HepG2 (cell line): ENCODE results near the gene MOV10L1. TPM values are rescaled to one million over a fixed set of nuclear protein-coding genes. Genes with fewer than 3 reads are reported as not detected.

Source experiments
- ARNT2 ChIP-seq: sonication (generic); formaldehyde crosslinking; IDR thresholded peaks from 2 replicates; pipeline ENCODE4 v1.8.0; 2022; ENCODE audit warnings: mild to moderate bottlenecking, low read depth, missing genetic modification reagents, moderate library complexity
- CBX2 ChIP-seq, 2 experiments: fragments of 200-600 bp in 1 of 2; sonication (generic); formaldehyde crosslinking in 1 of 2; IDR thresholded peaks; 2 replicates each; pipeline versions ENCODE4 v1.7.0 to v1.8.1; 2018 to 2022; ENCODE audit warnings: low read depth in 2 of 2, low read length in 1 of 2, mild to moderate bottlenecking in 1 of 2, missing genetic modification reagents in 1 of 2
- CHD4 ChIP-seq: fragments of 200-600 bp; sonication (generic); IDR thresholded peaks from 2 replicates; pipeline ENCODE4 v1.7.0; 2017; ENCODE audit warnings: mild to moderate bottlenecking, low read length, borderline replicate concordance
- MAFK ChIP-seq, 2 experiments: IDR thresholded peaks in 1 of 2; conservative IDR thresholded peaks in 1 of 2; 2 replicates each; pipeline ENCODE4 v1.6.1; 2011; ENCODE audit warnings: improper control_type of control experiment in 2 of 2, low read length in 2 of 2
- MTA1 ChIP-seq: sonication (generic); formaldehyde crosslinking; IDR thresholded peaks from 2 replicates; pipeline ENCODE4 v1.4.0; 2020; ENCODE audit warnings: missing genetic modification reagents, mild to moderate bottlenecking, borderline replicate concordance
- PITX1 ChIP-seq: sonication (generic); formaldehyde crosslinking; IDR thresholded peaks from 2 replicates; pipeline ENCODE4 v1.5.1; 2020; ENCODE audit warnings: mild to moderate bottlenecking, missing genetic modification reagents
- RBFOX2 ChIP-seq: fragments of 200-400 bp; formaldehyde crosslinking; IDR thresholded peaks from 2 replicates; pipeline ENCODE4 v1.6.1; 2017; ENCODE audit warnings: low read depth, mild to moderate bottlenecking, low read length
- RNF2 ChIP-seq: fragments of 450-650 bp; conservative IDR thresholded peaks from 2 replicates; pipeline ENCODE4 v1.6.1; 2016; ENCODE audit warnings: low read depth
- ZNF101 ChIP-seq: sonication (generic); formaldehyde crosslinking; IDR thresholded peaks from 2 replicates; pipeline ENCODE4 v1.4.0; 2020; ENCODE audit warnings: mild to moderate bottlenecking, low read depth, missing genetic modification reagents, borderline replicate concordance
- ZNF230 ChIP-seq: sonication (generic); formaldehyde crosslinking; IDR thresholded peaks from 2 replicates; pipeline ENCODE4 v1.4.0; 2020; ENCODE audit warnings: mild to moderate bottlenecking, missing genetic modification reagents
- ZNF619 ChIP-seq: sonication (generic); formaldehyde crosslinking; IDR thresholded peaks from 2 replicates; pipeline ENCODE4 v1.4.0; 2020; ENCODE audit warnings: mild to moderate bottlenecking, missing genetic modification reagents
- ZNF878 ChIP-seq: sonication (generic); formaldehyde crosslinking; IDR thresholded peaks from 2 replicates; pipeline ENCODE4 v1.8.1; 2023; ENCODE audit warnings: mild to moderate bottlenecking, missing genetic modification reagents, moderate library complexity
- polyA plus RNA-seq, 8 experiments: library from polyadenylated mRNA; depleted of rRNA in 3 of 8; stranded (reverse) in 7 of 8; unstranded in 1 of 8; fragments of >200 nt; fragmentation: Illumina TruSeq in 4 of 8; extraction: Trizol in 4 of 8; gene quantifications; 2 replicates each; pipeline versions ENCODE4 v1.2.1 to v1.2.3, GENCODE V29; 2011 to 2016; ENCODE audit warnings: low read depth in 4 of 8, missing spikeins in 1 of 8, mixed read lengths in 1 of 8; ENCODE audit not compliant: insufficient read depth in 1 of 8
- total RNA-seq, 5 experiments: library from RNA; depleted of rRNA; stranded (reverse); fragments of >200 nt; fragmentation: Illumina TruSeq; extraction: Trizol; gene quantifications; 2 replicates each; pipeline ENCODE4 v1.2.3, GENCODE V29; 2016; ENCODE audit warnings: low read depth in 1 of 5
- TF ChIP-seq, protein P1 (sequence below): sonication (generic); formaldehyde crosslinking; IDR thresholded peaks from 2 replicates; pipeline ENCODE4 v1.5.0; 2020; ENCODE audit warnings: mild to moderate bottlenecking, missing genetic modification reagents, borderline replicate concordance
- TF ChIP-seq, protein P2 (sequence below): sonication (generic); formaldehyde crosslinking; conservative IDR thresholded peaks from 2 replicates; pipeline ENCODE4 v1.8.0; 2022; ENCODE audit warnings: mild to moderate bottlenecking, moderate library complexity, missing genetic modification reagents
- TF ChIP-seq, protein P3 (sequence below): sonication (generic); formaldehyde crosslinking; IDR thresholded peaks from 2 replicates; pipeline ENCODE4 v1.5.0; 2020; ENCODE audit warnings: mild to moderate bottlenecking, missing genetic modification reagents
- TF ChIP-seq, protein P4 (sequence below): sonication (generic); formaldehyde crosslinking; IDR thresholded peaks from 2 replicates; pipeline ENCODE4 v1.8.1; 2023; ENCODE audit warnings: mild to moderate bottlenecking, missing genetic modification reagents

MOV10L1 gene
- total and polyA plus RNA-seq, 2 of the 13 experiments (the other 11 are each of a cell fraction or from before 2014, with no cell fraction given) = 0.11 to 0.12 TPM

DNA sequence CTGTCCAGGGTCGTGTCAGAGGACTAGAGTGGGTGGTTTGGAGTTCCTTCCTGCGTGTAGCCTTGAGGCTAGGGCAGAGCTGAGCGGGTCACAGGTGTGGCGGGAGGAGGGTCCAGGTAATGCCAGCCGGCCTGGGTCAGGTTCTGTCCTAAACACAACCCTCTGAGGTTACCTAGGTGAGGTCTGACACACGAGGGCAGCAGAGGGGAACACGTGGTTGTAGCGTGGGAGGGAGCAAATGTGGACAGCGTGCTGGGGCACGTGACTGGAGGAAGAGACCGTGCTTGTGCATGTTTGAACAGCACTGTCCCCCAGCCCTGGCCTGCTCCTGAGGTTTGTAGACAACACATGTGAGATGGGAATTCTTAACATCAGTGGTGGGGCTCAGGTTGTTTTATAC lies 13.1 kb downstream of the MOV10L1 start (continued):
- TF ChIP-seq, protein P1, sequence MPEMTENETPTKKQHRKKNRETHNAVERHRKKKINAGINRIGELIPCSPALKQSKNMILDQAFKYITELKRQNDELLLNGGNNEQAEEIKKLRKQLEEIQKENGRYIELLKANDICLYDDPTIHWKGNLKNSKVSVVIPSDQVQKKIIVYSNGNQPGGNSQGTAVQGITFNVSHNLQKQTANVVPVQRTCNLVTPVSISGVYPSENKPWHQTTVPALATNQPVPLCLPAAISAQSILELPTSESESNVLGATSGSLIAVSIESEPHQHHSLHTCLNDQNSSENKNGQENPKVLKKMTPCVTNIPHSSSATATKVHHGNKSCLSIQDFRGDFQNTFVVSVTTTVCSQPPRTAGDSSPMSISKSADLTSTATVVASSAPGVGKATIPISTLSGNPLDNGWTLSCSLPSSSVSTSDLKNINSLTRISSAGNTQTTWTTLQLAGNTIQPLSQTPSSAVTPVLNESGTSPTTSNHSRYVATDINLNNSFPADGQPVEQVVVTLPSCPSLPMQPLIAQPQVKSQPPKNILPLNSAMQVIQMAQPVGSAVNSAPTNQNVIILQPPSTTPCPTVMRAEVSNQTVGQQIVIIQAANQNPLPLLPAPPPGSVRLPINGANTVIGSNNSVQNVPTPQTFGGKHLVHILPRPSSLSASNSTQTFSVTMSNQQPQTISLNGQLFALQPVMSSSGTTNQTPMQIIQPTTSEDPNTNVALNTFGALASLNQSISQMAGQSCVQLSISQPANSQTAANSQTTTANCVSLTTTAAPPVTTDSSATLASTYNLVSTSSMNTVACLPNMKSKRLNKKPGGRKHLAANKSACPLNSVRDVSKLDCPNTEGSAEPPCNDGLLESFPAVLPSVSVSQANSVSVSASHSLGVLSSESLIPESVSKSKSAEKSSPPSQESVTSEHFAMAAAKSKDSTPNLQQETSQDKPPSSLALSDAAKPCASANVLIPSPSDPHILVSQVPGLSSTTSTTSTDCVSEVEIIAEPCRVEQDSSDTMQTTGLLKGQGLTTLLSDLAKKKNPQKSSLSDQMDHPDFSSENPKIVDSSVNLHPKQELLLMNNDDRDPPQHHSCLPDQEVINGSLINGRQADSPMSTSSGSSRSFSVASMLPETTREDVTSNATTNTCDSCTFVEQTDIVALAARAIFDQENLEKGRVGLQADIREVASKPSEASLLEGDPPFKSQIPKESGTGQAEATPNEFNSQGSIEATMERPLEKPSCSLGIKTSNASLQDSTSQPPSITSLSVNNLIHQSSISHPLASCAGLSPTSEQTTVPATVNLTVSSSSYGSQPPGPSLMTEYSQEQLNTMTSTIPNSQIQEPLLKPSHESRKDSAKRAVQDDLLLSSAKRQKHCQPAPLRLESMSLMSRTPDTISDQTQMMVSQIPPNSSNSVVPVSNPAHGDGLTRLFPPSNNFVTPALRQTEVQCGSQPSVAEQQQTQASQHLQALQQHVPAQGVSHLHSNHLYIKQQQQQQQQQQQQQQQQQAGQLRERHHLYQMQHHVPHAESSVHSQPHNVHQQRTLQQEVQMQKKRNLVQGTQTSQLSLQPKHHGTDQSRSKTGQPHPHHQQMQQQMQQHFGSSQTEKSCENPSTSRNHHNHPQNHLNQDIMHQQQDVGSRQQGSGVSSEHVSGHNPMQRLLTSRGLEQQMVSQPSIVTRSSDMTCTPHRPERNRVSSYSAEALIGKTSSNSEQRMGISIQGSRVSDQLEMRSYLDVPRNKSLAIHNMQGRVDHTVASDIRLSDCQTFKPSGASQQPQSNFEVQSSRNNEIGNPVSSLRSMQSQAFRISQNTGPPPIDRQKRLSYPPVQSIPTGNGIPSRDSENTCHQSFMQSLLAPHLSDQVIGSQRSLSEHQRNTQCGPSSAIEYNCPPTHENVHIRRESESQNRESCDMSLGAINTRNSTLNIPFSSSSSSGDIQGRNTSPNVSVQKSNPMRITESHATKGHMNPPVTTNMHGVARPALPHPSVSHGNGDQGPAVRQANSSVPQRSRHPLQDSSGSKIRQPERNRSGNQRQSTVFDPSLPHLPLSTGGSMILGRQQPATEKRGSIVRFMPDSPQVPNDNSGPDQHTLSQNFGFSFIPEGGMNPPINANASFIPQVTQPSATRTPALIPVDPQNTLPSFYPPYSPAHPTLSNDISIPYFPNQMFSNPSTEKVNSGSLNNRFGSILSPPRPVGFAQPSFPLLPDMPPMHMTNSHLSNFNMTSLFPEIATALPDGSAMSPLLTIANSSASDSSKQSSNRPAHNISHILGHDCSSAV (CRISPR knock-in tag) = no peak
- TF ChIP-seq, protein P2, sequence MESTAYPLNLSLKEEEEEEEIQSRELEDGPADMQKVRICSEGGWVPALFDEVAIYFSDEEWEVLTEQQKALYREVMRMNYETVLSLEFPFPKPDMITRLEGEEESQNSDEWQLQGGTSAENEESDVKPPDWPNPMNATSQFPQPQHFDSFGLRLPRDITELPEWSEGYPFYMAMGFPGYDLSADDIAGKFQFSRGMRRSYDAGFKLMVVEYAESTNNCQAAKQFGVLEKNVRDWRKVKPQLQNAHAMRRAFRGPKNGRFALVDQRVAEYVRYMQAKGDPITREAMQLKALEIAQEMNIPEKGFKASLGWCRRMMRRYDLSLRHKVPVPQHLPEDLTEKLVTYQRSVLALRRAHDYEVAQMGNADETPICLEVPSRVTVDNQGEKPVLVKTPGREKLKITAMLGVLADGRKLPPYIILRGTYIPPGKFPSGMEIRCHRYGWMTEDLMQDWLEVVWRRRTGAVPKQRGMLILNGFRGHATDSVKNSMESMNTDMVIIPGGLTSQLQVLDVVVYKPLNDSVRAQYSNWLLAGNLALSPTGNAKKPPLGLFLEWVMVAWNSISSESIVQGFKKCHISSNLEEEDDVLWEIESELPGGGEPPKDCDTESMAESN = peak; percentile 48; the same call in 1 of the 2 replicates
- TF ChIP-seq, protein P3, sequence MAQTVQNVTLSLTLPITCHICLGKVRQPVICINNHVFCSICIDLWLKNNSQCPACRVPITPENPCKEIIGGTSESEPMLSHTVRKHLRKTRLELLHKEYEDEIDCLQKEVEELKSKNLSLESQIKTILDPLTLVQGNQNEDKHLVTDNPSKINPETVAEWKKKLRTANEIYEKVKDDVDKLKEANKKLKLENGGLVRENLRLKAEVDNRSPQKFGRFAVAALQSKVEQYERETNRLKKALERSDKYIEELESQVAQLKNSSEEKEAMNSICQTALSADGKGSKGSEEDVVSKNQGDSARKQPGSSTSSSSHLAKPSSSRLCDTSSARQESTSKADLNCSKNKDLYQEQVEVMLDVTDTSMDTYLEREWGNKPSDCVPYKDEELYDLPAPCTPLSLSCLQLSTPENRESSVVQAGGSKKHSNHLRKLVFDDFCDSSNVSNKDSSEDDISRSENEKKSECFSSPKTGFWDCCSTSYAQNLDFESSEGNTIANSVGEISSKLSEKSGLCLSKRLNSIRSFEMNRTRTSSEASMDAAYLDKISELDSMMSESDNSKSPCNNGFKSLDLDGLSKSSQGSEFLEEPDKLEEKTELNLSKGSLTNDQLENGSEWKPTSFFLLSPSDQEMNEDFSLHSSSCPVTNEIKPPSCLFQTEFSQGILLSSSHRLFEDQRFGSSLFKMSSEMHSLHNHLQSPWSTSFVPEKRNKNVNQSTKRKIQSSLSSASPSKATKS (CRISPR knock-in tag) = no peak
- TF ChIP-seq RNF2 = peak; percentile 89
- TF ChIP-seq ZNF619 (CRISPR knock-in tag) = no peak
- no peak for TF ChIP-seq ZNF101 (CRISPR knock-in tag)
- TF ChIP-seq, protein P4, sequence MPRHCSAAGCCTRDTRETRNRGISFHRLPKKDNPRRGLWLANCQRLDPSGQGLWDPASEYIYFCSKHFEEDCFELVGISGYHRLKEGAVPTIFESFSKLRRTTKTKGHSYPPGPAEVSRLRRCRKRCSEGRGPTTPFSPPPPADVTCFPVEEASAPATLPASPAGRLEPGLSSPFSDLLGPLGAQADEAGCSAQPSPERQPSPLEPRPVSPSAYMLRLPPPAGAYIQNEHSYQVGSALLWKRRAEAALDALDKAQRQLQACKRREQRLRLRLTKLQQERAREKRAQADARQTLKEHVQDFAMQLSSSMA (CRISPR knock-in tag) = no peak
- TF ChIP-seq ZNF878 = peak; percentile 88
- peak; percentile 48; the same call in 1 of the 2 replicates for TF ChIP-seq ZNF230 (CRISPR knock-in tag)
- 0 out of 2 replicates have a peak, but pooled peaks have one; percentile 33 for TF ChIP-seq PITX1
- TF ChIP-seq CBX2 (IDR thresholded peaks at IDR 0.05; ENCODE audit: low read depth, low read length) = no peak
- TF ChIP-seq CBX2 (CRISPR knock-in tag; IDR thresholded peaks at IDR 0.05; ENCODE audit: low read depth) = 0 out of 2 replicates have a peak, but pooled peaks have one; percentile 41
- no peak for TF ChIP-seq RBFOX2
- no peak for TF ChIP-seq MAFK (conservative IDR thresholded peaks at IDR 0.05 in 1 of 2, IDR thresholded peaks at IDR 0.05 in 1 of 2; ENCODE audit: low read length in 2 of 2)
- no peak for TF ChIP-seq MTA1 (CRISPR knock-in tag)
- TF ChIP-seq CHD4 = no peak
- peak; percentile 87 for TF ChIP-seq ARNT2
